PC-3 (cell line): ENCODE data around the gene CCBE1.

ENCODE experiments used
- EZH2phosphoT487 ChIP-seq: fragments of 300-600 bp; sonication (generic); IDR thresholded peaks from 2 replicates; pipeline ENCODE4 v1.6.1; 2018; ENCODE audit warnings: mild to moderate bottlenecking, antibody characterized with exemption, low read length, borderline replicate concordance
- TF ChIP-seq, protein P1 (sequence below): fragments of 300-600 bp; sonication (generic); conservative IDR thresholded peaks from 2 replicates; pipeline ENCODE4 v1.5.1; 2017; ENCODE audit warnings: antibody characterized with exemption, low read depth, mild to moderate bottlenecking, low read length

- TF ChIP-seq, protein P1, sequence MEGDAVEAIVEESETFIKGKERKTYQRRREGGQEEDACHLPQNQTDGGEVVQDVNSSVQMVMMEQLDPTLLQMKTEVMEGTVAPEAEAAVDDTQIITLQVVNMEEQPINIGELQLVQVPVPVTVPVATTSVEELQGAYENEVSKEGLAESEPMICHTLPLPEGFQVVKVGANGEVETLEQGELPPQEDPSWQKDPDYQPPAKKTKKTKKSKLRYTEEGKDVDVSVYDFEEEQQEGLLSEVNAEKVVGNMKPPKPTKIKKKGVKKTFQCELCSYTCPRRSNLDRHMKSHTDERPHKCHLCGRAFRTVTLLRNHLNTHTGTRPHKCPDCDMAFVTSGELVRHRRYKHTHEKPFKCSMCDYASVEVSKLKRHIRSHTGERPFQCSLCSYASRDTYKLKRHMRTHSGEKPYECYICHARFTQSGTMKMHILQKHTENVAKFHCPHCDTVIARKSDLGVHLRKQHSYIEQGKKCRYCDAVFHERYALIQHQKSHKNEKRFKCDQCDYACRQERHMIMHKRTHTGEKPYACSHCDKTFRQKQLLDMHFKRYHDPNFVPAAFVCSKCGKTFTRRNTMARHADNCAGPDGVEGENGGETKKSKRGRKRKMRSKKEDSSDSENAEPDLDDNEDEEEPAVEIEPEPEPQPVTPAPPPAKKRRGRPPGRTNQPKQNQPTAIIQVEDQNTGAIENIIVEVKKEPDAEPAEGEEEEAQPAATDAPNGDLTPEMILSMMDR: no peak
- no peak for TF ChIP-seq EZH2phosphoT487
Measured at GRCh38 chr18:59478591-59478990, 218.6 kb downstream of the CCBE1 start.
